H9 (cell line): ENCODE results near the gene CLDN22. TPM values are rescaled to one million over a fixed set of nuclear protein-coding genes. Genes with fewer than 3 reads are reported as not detected.

Source experiments
- DNase-seq: peaks from one replicate; pipeline ENCODE4 v3.0.0-alpha.2; 2017
- H2AFZ ChIP-seq: one replicate; pipeline ENCODE4 v1.6.1; 2013; ENCODE audit warnings: mild to moderate bottlenecking, low read length, control low read depth, moderate library complexity
- H2AK5ac ChIP-seq: 2 replicates; pipeline ENCODE4 v1.6.1; 2013; ENCODE audit warnings: low read length, control low read depth, mixed read lengths; ENCODE audit not compliant: insufficient read length
- H2BK120ac ChIP-seq: one replicate; pipeline ENCODE4 v1.6.1; 2013; ENCODE audit warnings: low read depth, mild to moderate bottlenecking, low read length, control low read depth, inconsistent platforms; ENCODE audit not compliant: poor library complexity, severe bottlenecking
- H2BK12ac ChIP-seq: 2 replicates; pipeline ENCODE4 v1.6.1; 2013; ENCODE audit warnings: low read length, control low read depth, mixed read lengths, low read depth; ENCODE audit not compliant: insufficient read length
- H2BK15ac ChIP-seq: 2 replicates; pipeline ENCODE4 v1.6.1; 2013; ENCODE audit warnings: low read depth, low read length, control low read depth
- H2BK20ac ChIP-seq: one replicate; pipeline ENCODE4 v1.6.1; 2013; ENCODE audit warnings: low read depth, mild to moderate bottlenecking, low read length, control low read depth, inconsistent platforms; ENCODE audit not compliant: poor library complexity, severe bottlenecking
- H2BK5ac ChIP-seq: 2 replicates; pipeline ENCODE4 v1.6.1; 2013; ENCODE audit warnings: low read length, control low read depth, mixed read lengths; ENCODE audit not compliant: insufficient read length
- H3K14ac ChIP-seq: 2 replicates; pipeline ENCODE4 v1.6.1; 2013; ENCODE audit warnings: low read length, control low read depth; ENCODE audit not compliant: insufficient read depth
- H3K18ac ChIP-seq: 2 replicates; pipeline ENCODE4 v1.6.1; 2013; ENCODE audit warnings: low read depth, mild to moderate bottlenecking, mixed read lengths, low read length, control low read depth; ENCODE audit not compliant: insufficient read length
- H3K23ac ChIP-seq: 2 replicates; pipeline ENCODE4 v1.6.1; 2013; ENCODE audit warnings: low read length, control low read depth, mixed read lengths, low read depth; ENCODE audit not compliant: insufficient read length
- H3K23me2 ChIP-seq: 2 replicates; pipeline ENCODE4 v1.6.1; 2013; ENCODE audit warnings: low read depth, mild to moderate bottlenecking, mixed read lengths, low read length, control low read depth; ENCODE audit not compliant: insufficient read length, poor library complexity, severe bottlenecking
- H3K27ac ChIP-seq: 2 replicates; pipeline ENCODE4 v1.5.1; 2013; ENCODE audit warnings: low read length, control low read depth, mixed read lengths, low read depth; ENCODE audit not compliant: insufficient read length
- H3K27me3 ChIP-seq: 2 replicates; pipeline ENCODE4 v1.6.1; 2013; ENCODE audit warnings: low read length, control low read depth, inconsistent platforms; ENCODE audit not compliant: insufficient read depth
- H3K4ac ChIP-seq: 2 replicates; pipeline ENCODE4 v1.6.1; 2013; ENCODE audit warnings: low read depth, mild to moderate bottlenecking, control low read depth, inconsistent platforms, low read length, moderate library complexity
- H3K4me1 ChIP-seq: 2 replicates; pipeline ENCODE4 v1.6.1; 2013; ENCODE audit warnings: low read length, control low read depth, inconsistent platforms; ENCODE audit not compliant: insufficient read depth
- H3K4me2 ChIP-seq: 2 replicates; pipeline ENCODE4 v1.6.1; 2013; ENCODE audit warnings: low read length, control low read depth, mixed read lengths; ENCODE audit not compliant: insufficient read length, insufficient read depth
- H3K56ac ChIP-seq: 2 replicates; pipeline ENCODE4 v1.6.1; 2013; ENCODE audit warnings: low read depth, mild to moderate bottlenecking, mixed read lengths, low read length, control low read depth; ENCODE audit not compliant: insufficient read length
- H3K79me1 ChIP-seq: 2 replicates; pipeline ENCODE4 v1.6.1; 2013; ENCODE audit warnings: low read depth, mild to moderate bottlenecking, moderate library complexity, low read length, control low read depth, inconsistent platforms; ENCODE audit not compliant: insufficient read depth, poor library complexity, severe bottlenecking
- H3K79me2 ChIP-seq: 2 replicates; pipeline ENCODE4 v1.6.1; 2013; ENCODE audit warnings: low read length, control low read depth, inconsistent platforms; ENCODE audit not compliant: insufficient read depth
- H3K9ac ChIP-seq: 2 replicates; pipeline ENCODE4 v1.6.1; 2013; ENCODE audit warnings: low read length, control low read depth, mixed read lengths; ENCODE audit not compliant: insufficient read length; ENCODE audit errors: extremely low read depth
- H3K9me3 ChIP-seq: one replicate; pipeline ENCODE4 v1.6.1; 2013; ENCODE audit warnings: low read depth, low read length, inconsistent platforms; ENCODE audit not compliant: control insufficient read depth
- H3T11ph ChIP-seq: one replicate; pipeline ENCODE4 v1.6.1; 2013; ENCODE audit warnings: mild to moderate bottlenecking, low read length, control low read depth, inconsistent platforms
- H4K20me1 ChIP-seq: one replicate; pipeline ENCODE4 v1.6.1; 2013; ENCODE audit not compliant: control insufficient read depth, insufficient read length, insufficient read depth
- H4K5ac ChIP-seq: 2 replicates; pipeline ENCODE4 v1.6.1; 2013; ENCODE audit warnings: low read depth, mild to moderate bottlenecking, mixed read lengths, low read length, control low read depth; ENCODE audit not compliant: insufficient read length
- H4K8ac ChIP-seq: replicated peaks from 2 replicates; pipeline ENCODE4 v1.6.1; 2013; ENCODE audit warnings: low read length, control low read depth, mixed read lengths, low read depth; ENCODE audit not compliant: insufficient read length
- H4K91ac ChIP-seq: 2 replicates; pipeline ENCODE4 v1.6.1; 2013; ENCODE audit warnings: low read depth, mild to moderate bottlenecking, moderate library complexity, mixed read lengths, low read length, control low read depth; ENCODE audit not compliant: insufficient read length
- H3K27ac Mint-ChIP-seq, 3 experiments: 2 replicates in 2 of 3; 3 replicates in 1 of 3; pipeline ENCODE4 v1.8.0; 2020 to 2021; ENCODE audit warnings: mixed read lengths in 3 of 3, mild to moderate bottlenecking in 1 of 3, moderate library complexity in 1 of 3
- H3K27me3 Mint-ChIP-seq: 2 replicates; pipeline ENCODE4 v1.8.0; 2021; ENCODE audit warnings: low read depth, mild to moderate bottlenecking, moderate library complexity, mixed read lengths
- H3K36me3 Mint-ChIP-seq, 3 experiments: 2 replicates in 2 of 3; 3 replicates in 1 of 3; pipeline ENCODE4 v1.8.0; 2020 to 2021; ENCODE audit warnings: low read depth in 3 of 3, mixed read lengths in 3 of 3; ENCODE audit not compliant: insufficient read depth in 1 of 3
- H3K4me1 Mint-ChIP-seq, 2 experiments: 2 replicates each; pipeline ENCODE4 v1.8.0; 2020; ENCODE audit warnings: mixed read lengths in 2 of 2
- H3K4me3 Mint-ChIP-seq, 2 experiments: 2 replicates in 1 of 2; 3 replicates in 1 of 2; pipeline ENCODE4 v1.8.0; 2020 to 2021; ENCODE audit warnings: mild to moderate bottlenecking in 2 of 2, mixed read lengths in 2 of 2, moderate library complexity in 1 of 2
- H3K9me3 Mint-ChIP-seq, 2 experiments: 2 replicates in 1 of 2; 3 replicates in 1 of 2; pipeline ENCODE4 v1.8.0; 2020; ENCODE audit warnings: mild to moderate bottlenecking in 2 of 2, mixed read lengths in 2 of 2, moderate library complexity in 1 of 2
- CTCF ChIP-seq: fragments of 200-600 bp; sonication (generic); conservative IDR thresholded peaks from 3 replicates; pipeline ENCODE4 v1.8.0; 2021; ENCODE audit warnings: antibody characterized with exemption, mild to moderate bottlenecking
- WGBS: extraction: QIAGEN DNeasy Blood & Tissue Kit; methylation state at CpG from one replicate; pipeline ENCODE4 v1.1.7; 2013; ENCODE audit warnings: missing lambda C conversion rate, low lambda C conversion rate, mixed read lengths; ENCODE audit not compliant: insufficient read length; ENCODE audit errors: extremely low coverage; 5-methylcytosine and 5-hydroxymethylcytosine counted together
- total RNA-seq: library from RNA; stranded (reverse); gene quantifications from 2 replicates; pipeline ENCODE4 v1.2.1, GENCODE V29; 2021

The CLDN22 gene
- total RNA-seq, 1 experiment from 2014 or later: not detected

GRCh38 chr4:183353557-183353956 lies 33.5 kb upstream of the CLDN22 start:
- no peak overlapping the region for H3K4ac ChIP-seq
- no peak overlapping the region for H4K8ac ChIP-seq
- no peak; the same call in 2 of the 3 replicates for TF ChIP-seq CTCF
- H3K9me3 ChIP-seq: no peaks in the 10 kb centered on the region
- H3K4me1 Mint-ChIP-seq: peaks cover 7% of the 10 kb centered on the region in 2 experiments
- H4K5ac ChIP-seq: no peak overlapping the region
- no peak overlapping the region for H3K4me2 ChIP-seq
- H3K27ac Mint-ChIP-seq: no peak overlapping the region
- no peak overlapping the region for H3K9ac ChIP-seq
- WGBS: no CpG with 5 or more reads among the region's 8 CpGs
- no peak overlapping the region for H4K91ac ChIP-seq
- no peak overlapping the region for H2BK12ac ChIP-seq
- H3K18ac ChIP-seq: no peak overlapping the region
- H3K27me3 ChIP-seq: no peaks in the 10 kb centered on the region
- 0 out of 7 replicates have a peak, but pooled peaks cover 0 to 1% (median 0%) of the 10 kb centered on the region in 3 experiments for H3K36me3 Mint-ChIP-seq
- H3K27ac ChIP-seq: no peak overlapping the region
- H2AK5ac ChIP-seq: no peak overlapping the region
- no peak overlapping the region for H2BK5ac ChIP-seq
- no peak overlapping the region for H3K14ac ChIP-seq
- no peak for DNase-seq
- H3K79me2 ChIP-seq: no peaks in the 10 kb centered on the region
- H4K20me1 ChIP-seq: no peaks in the 10 kb centered on the region
- no peak overlapping the region for H2AFZ ChIP-seq
- H3K4me3 Mint-ChIP-seq: no peak overlapping the region
- no peaks in the 10 kb centered on the region; the same call in 1 of the 2 replicates for H3K27me3 Mint-ChIP-seq
- no peaks in the 10 kb centered on the region for H3K23me2 ChIP-seq
- H3K56ac ChIP-seq: no peak overlapping the region
- no peak overlapping the region for H2BK120ac ChIP-seq
- no peak overlapping the region for H3K23ac ChIP-seq
- no peaks in the 10 kb centered on the region for H3K9me3 Mint-ChIP-seq
- no peak overlapping the region for H2BK15ac ChIP-seq
- H3K4me1 ChIP-seq: no peaks in the 10 kb centered on the region
- no peak overlapping the region for H3T11ph ChIP-seq
- H3K79me1 ChIP-seq: no peaks in the 10 kb centered on the region
- no peak overlapping the region for H2BK20ac ChIP-seq
